Hepatocyte (in vitro differentiated cells): ENCODE measurements around the gene C19orf25. TPM values are rescaled to one million over a fixed set of nuclear protein-coding genes. Genes with fewer than 3 reads are reported as not detected.

Experiments used
- DNase-seq: peaks from one replicate; pipeline ENCODE4 v3.0.0-alpha.2; 2016; ENCODE audit warnings: low spot score
- H2AFZ ChIP-seq: fragments of 200-600 bp; sonication (generic); 2 replicates; pipeline ENCODE4 v1.6.0; 2016; ENCODE audit warnings: antibody characterized with exemption, mild to moderate bottlenecking
- H3K27ac ChIP-seq: fragments of 200-600 bp; sonication (generic); 2 replicates; pipeline ENCODE4 v1.5.1; 2016; ENCODE audit warnings: mild to moderate bottlenecking
- H3K27me3 ChIP-seq: fragments of 200-600 bp; sonication (generic); 2 replicates; pipeline ENCODE4 v1.6.1; 2016
- H3K36me3 ChIP-seq: fragments of 200-600 bp; sonication (generic); replicated peaks from 2 replicates; pipeline ENCODE4 v1.5.1; 2016; ENCODE audit warnings: low read depth; ENCODE audit not compliant: insufficient read depth
- H3K4me1 ChIP-seq: fragments of 200-600 bp; sonication (generic); 2 replicates; pipeline ENCODE4 v1.5.1; 2016; ENCODE audit warnings: mild to moderate bottlenecking, moderate library complexity; ENCODE audit not compliant: insufficient read depth
- H3K4me2 ChIP-seq: fragments of 200-600 bp; sonication (generic); 2 replicates; pipeline ENCODE4 v1.6.0; 2016
- H3K4me3 ChIP-seq: fragments of 200-600 bp; sonication (generic); 2 replicates; pipeline ENCODE4 v1.5.1; 2016; ENCODE audit warnings: mild to moderate bottlenecking
- H3K79me2 ChIP-seq: fragments of 200-600 bp; sonication (generic); 2 replicates; pipeline ENCODE4 v1.6.0; 2017; ENCODE audit warnings: mild to moderate bottlenecking
- H3K9me2 ChIP-seq: fragments of 200-600 bp; sonication (generic); replicated peaks from 2 replicates; pipeline ENCODE4 v1.6.0; 2017; ENCODE audit warnings: mild to moderate bottlenecking; ENCODE audit not compliant: insufficient read depth
- H3K9me3 ChIP-seq: fragments of 200-600 bp; sonication (generic); 2 replicates; pipeline ENCODE4 v1.5.1; 2016; ENCODE audit warnings: low read depth, mild to moderate bottlenecking
- H4K20me1 ChIP-seq: fragments of 200-600 bp; sonication (generic); 2 replicates; pipeline ENCODE4 v1.6.0; 2016; ENCODE audit warnings: mild to moderate bottlenecking; ENCODE audit not compliant: insufficient read depth, poor library complexity, severe bottlenecking
- EZH2 ChIP-seq: fragments of 200-600 bp; sonication (generic); IDR thresholded peaks from 2 replicates; pipeline ENCODE4 v1.6.1; 2016; ENCODE audit warnings: antibody characterized with exemption, mild to moderate bottlenecking, borderline replicate concordance
- EZH2phosphoT487 ChIP-seq: fragments of 200-600 bp; sonication (generic); IDR thresholded peaks from one replicate; pipeline ENCODE4 v1.6.1; 2018; ENCODE audit warnings: antibody characterized with exemption, mild to moderate bottlenecking, low read depth, moderate library complexity; ENCODE audit not compliant: unreplicated experiment, severe bottlenecking
- WGBS: methylation state at CpG from one replicate; pipeline ENCODE4 v1.1.6; 2016; ENCODE audit warnings: low lambda C conversion rate; ENCODE audit errors: missing lambda C conversion rate; 5-methylcytosine and 5-hydroxymethylcytosine counted together
- polyA plus RNA-seq: library from polyadenylated mRNA; unstranded; fragments of >200 nt; fragmentation: Nextera tagmentation; extraction: Ambion mirVana; gene quantifications from 2 replicates; pipeline ENCODE4 v1.2.1, GENCODE V29; 2016
- total RNA-seq: library from RNA; depleted of rRNA; stranded (reverse); fragments of >200 nt; gene quantifications from 2 replicates; pipeline ENCODE4 v1.2.3, GENCODE V29; 2014
- TF ChIP-seq, protein P1 (sequence below): fragments of 200-600 bp; sonication (generic); IDR thresholded peaks from 2 replicates; pipeline ENCODE4 v1.5.1; 2016; ENCODE audit warnings: antibody characterized with exemption, mild to moderate bottlenecking; ENCODE audit not compliant: poor library complexity

The C19orf25 gene
- total and polyA plus RNA-seq, 2 experiments from 2014 or later: 36.3 to 43.6 TPM

DNA sequence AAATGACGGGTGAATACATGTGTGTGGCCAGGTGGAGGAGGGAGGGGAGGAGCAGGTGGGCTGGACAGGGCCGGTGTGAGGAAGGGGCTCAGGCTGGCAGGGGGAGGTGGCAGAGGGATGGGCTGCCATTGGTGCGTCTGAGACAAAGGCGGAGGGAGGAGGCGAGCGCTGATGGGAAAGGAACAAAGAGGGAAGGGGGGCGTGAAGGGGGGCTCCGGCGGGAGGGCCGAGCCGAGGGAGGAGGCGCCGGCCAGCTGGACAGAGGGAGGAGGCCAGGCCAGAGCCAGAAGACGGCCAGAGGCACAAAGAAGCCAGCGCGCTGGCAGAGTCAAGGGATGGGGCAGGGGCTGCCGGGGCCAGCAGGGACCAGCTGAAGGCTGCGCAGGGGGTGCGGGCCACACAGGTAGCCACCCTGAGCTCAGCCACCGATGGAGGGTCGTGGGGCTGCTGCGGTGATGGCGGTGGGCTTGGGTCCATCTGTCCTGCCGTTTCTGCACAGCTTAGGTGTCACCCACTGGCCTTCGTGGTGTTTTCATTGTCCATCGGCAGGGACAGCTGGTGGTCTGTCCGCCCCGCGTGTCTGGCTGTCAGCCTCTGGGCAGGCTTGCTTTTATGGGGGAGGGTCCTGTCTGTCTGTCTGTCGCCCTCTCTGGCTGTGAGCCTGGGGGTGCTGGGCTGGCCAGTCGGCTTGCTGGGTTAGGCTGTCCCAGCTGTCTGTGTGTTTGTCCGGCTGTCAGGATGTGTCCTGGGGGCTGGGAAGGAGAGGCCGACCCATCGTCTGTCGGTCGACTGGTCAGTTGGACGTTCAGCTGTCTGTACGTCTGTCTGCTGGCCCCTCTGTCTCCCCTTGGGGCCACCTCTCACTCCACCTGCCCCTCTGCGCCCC lies 26.9 kb downstream of the C19orf25 start:
- DNase-seq: no peak

DNA sequence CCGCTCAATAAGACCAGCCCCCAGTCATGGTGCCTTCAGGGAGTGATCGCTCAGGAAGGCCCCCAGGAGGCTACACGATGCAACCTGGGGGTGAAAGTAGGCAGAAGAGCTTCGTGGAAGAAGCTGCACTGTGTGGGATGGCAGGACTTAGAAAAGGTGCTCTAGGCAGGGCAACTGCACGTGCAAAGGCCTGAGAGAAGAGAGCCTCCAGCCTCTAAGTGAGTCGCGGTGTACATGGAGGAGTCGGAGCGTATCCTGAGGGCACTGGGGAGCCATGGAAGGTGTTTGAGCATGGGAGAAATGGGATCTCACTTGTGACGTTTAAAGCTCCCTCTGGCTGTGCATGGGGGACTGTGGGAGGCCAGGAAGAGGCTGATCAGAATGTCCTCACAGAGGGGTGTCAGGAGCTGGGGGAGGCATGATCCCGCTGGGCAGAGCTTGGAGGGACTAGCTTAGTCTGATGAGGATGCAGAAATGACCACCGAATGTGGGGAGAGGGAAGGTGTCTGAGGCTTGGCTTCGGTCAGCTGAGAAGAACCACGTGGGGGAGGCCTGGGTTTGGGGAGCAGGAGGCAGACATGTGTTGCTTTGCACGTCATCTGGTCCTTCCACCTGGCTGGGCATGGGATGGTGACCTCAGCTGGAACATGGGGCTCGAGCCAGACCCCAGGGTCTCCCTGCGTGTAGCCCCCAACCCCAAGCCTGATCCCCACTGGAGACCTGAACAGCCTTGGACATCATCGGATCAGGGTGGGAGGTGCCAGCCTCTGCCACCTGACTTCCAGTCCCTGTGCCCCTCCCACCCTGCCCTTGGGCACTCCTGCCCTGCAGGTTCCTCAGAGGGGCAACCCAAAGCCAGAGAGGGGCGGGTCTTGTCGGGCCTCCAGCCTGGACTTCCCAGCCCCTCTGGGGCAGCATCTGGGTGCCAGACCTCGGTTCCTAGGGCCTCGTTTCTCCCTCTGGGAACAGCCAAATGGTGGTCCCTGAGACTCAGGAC lies 28.0 kb downstream of the C19orf25 start:
- Histone ChIP-seq H3K4me2 (no peak overlapping the region), H2AFZ (no peak overlapping the region)

More for the DNA sequence above, 26.9 kb downstream of the C19orf25 start:
- no peak overlapping the region for H3K4me3 ChIP-seq
- H4K20me1 ChIP-seq: no peaks in the 10 kb centered on the region
- H3K79me2 ChIP-seq: no peaks in the 10 kb centered on the region
- WGBS: 72% methylated on average over 21 of the region's 39 CpGs
- H3K9me2 ChIP-seq: no peaks in the 10 kb centered on the region
- H2AFZ ChIP-seq: no peak overlapping the region
- peaks cover 85% of the 10 kb centered on the region for H3K27me3 ChIP-seq
- H3K4me1 ChIP-seq: no peaks in the 10 kb centered on the region
- H3K4me2 ChIP-seq: no peak overlapping the region
- no peaks in the 10 kb centered on the region for H3K9me3 ChIP-seq
- H3K27ac ChIP-seq: no peak overlapping the region
- no peak for TF ChIP-seq EZH2phosphoT487
- TF ChIP-seq, protein P1, sequence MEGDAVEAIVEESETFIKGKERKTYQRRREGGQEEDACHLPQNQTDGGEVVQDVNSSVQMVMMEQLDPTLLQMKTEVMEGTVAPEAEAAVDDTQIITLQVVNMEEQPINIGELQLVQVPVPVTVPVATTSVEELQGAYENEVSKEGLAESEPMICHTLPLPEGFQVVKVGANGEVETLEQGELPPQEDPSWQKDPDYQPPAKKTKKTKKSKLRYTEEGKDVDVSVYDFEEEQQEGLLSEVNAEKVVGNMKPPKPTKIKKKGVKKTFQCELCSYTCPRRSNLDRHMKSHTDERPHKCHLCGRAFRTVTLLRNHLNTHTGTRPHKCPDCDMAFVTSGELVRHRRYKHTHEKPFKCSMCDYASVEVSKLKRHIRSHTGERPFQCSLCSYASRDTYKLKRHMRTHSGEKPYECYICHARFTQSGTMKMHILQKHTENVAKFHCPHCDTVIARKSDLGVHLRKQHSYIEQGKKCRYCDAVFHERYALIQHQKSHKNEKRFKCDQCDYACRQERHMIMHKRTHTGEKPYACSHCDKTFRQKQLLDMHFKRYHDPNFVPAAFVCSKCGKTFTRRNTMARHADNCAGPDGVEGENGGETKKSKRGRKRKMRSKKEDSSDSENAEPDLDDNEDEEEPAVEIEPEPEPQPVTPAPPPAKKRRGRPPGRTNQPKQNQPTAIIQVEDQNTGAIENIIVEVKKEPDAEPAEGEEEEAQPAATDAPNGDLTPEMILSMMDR: no peak
- TF ChIP-seq EZH2: no peak
- H3K36me3 ChIP-seq: no peaks in the 10 kb centered on the region

More for the DNA sequence above, 28.0 kb downstream of the C19orf25 start:
- TF ChIP-seq, protein P1: no peak
- TF ChIP-seq EZH2phosphoT487 (peak; percentile 18), EZH2 (no peak)
- 61% methylated on average over 21 of the region's 22 CpGs for WGBS
- Histone ChIP-seq H3K9me3 (no peaks in the 10 kb centered on the region), H3K27ac (no peak overlapping the region), H3K36me3 (no peaks in the 10 kb centered on the region), H4K20me1 (no peaks in the 10 kb centered on the region), H3K27me3 (peaks cover 87% of the 10 kb centered on the region), H3K9me2 (no peaks in the 10 kb centered on the region), H3K79me2 (no peaks in the 10 kb centered on the region), H3K4me1 (peaks cover 4% of the 10 kb centered on the region), H3K4me3 (no peak overlapping the region)
- no peak for DNase-seq
